PC-3 (cell line): ENCODE results near the gene NGF. TPM values are rescaled to one million over a fixed set of nuclear protein-coding genes. Genes with fewer than 3 reads are reported as not detected.
"Not testable (repeated sequence)": the region's sequence is repeated elsewhere in the genome, so short reads cannot be mapped to it uniquely, and the experiment has no call there.

ENCODE experiments used
- ATAC-seq: fragments of 200-7000 bp; cut with Tn5 transposase; 2 replicates; pipeline ENCODE4 v1.9.1; 2020; ENCODE audit warnings: mild to moderate bottlenecking, moderate library complexity
- BruUV-seq: library from RNA; stranded (reverse); fragments of 400-500 nt; replicated peaks from 2 replicates; lab custom pipeline; 2021; lab: Mats Ljungman, UMichigan
- CTCF ChIA-PET: fragments of 300-600 bp; sonication (Branson Sonifier 250); formaldehyde crosslinking; loops from one replicate; lab custom pipeline; 2022; ENCODE audit warnings: antibody characterized with exemption; lab: Charles Lee
- POLR2A ChIA-PET: fragments of 300-600 bp; sonication (Branson Sonifier 250); formaldehyde crosslinking; loops from one replicate; lab custom pipeline; 2022; ENCODE audit warnings: antibody characterized with exemption; ENCODE audit not compliant: unreplicated experiment; lab: Charles Lee
- DNase-seq: peaks from one replicate; pipeline ENCODE4 v3.0.0-alpha.2; 2015
- H2AFZ ChIP-seq: fragments of 300-600 bp; sonication (generic); 2 replicates; pipeline ENCODE4 v1.6.0; 2016; ENCODE audit warnings: antibody characterized with exemption, low read length
- H3F3A ChIP-seq: fragments of 300-600 bp; sonication (generic); one replicate; pipeline ENCODE4 v1.6.0; 2017; ENCODE audit warnings: antibody characterized with exemption, low read length, control low read depth, mild to moderate bottlenecking; ENCODE audit not compliant: unreplicated experiment
- H3K27ac ChIP-seq: fragments of 300-600 bp; sonication (generic); 2 replicates; pipeline ENCODE4 v1.5.1; 2016; ENCODE audit warnings: mild to moderate bottlenecking, low read length
- H3K27me3 ChIP-seq: fragments of 300-600 bp; sonication (generic); 2 replicates; pipeline ENCODE4 v1.6.1; 2016; ENCODE audit warnings: low read length, mixed read lengths
- H3K36me3 ChIP-seq: fragments of 300-600 bp; sonication (generic); 2 replicates; pipeline ENCODE4 v1.6.1; 2016; ENCODE audit warnings: low read depth, mixed run types, low read length, mixed read lengths
- H3K4me1 ChIP-seq: fragments of 300-600 bp; sonication (generic); 2 replicates; pipeline ENCODE4 v1.5.1; 2016; ENCODE audit warnings: low read length; ENCODE audit not compliant: insufficient read depth
- H3K4me2 ChIP-seq: fragments of 300-600 bp; sonication (generic); 2 replicates; pipeline ENCODE4 v1.6.0; 2016; ENCODE audit warnings: low read length
- H3K4me3 ChIP-seq: fragments of 300-600 bp; sonication (generic); 2 replicates; pipeline ENCODE4 v1.5.1; 2016; ENCODE audit warnings: mild to moderate bottlenecking, low read length, mixed read lengths
- H3K79me2 ChIP-seq: fragments of 300-600 bp; sonication (generic); 2 replicates; pipeline ENCODE4 v1.6.1; 2017; ENCODE audit warnings: low read length, mixed read lengths
- H3K9ac ChIP-seq: fragments of 300-600 bp; sonication (generic); 2 replicates; pipeline ENCODE4 v1.6.0; 2016; ENCODE audit warnings: mild to moderate bottlenecking, low read length
- H3K9me2 ChIP-seq: fragments of 300-600 bp; sonication (generic); replicated peaks from 2 replicates; pipeline ENCODE4 v1.6.1; 2016; ENCODE audit warnings: mixed run types, low read length, mixed read lengths
- H3K9me3 ChIP-seq: fragments of 300-600 bp; sonication (generic); 2 replicates; pipeline ENCODE4 v1.6.1; 2016; ENCODE audit warnings: low read length, mixed read lengths
- H4K20me1 ChIP-seq: fragments of 300-600 bp; sonication (generic); 2 replicates; pipeline ENCODE4 v1.6.1; 2016; ENCODE audit warnings: low read length, mixed read lengths
- CTCF ChIP-seq: fragments of 300-600 bp; sonication (generic); conservative IDR thresholded peaks from 2 replicates; pipeline ENCODE4 v1.5.1; 2017; ENCODE audit warnings: antibody characterized with exemption, low read depth, mild to moderate bottlenecking, low read length
- EZH2 ChIP-seq: fragments of 300-600 bp; sonication (generic); IDR thresholded peaks from one replicate; pipeline ENCODE4 v1.6.1; 2017; ENCODE audit warnings: antibody characterized with exemption, mild to moderate bottlenecking, low read length; ENCODE audit not compliant: unreplicated experiment
- EZH2phosphoT487 ChIP-seq: fragments of 300-600 bp; sonication (generic); IDR thresholded peaks from 2 replicates; pipeline ENCODE4 v1.6.1; 2018; ENCODE audit warnings: mild to moderate bottlenecking, antibody characterized with exemption, low read length, borderline replicate concordance
- intact Hi-C: fragments of 100-400 bp; cut with micrococcal nuclease; formaldehyde crosslinking; loops from 2 replicates; pipeline ENCODE4 v1.9.0; 2023
- total RNA-seq: library from RNA; depleted of rRNA; stranded (reverse); fragments of >200 nt; gene quantifications from 2 replicates; pipeline ENCODE4 v1.2.3, GENCODE V29; 2014

Gene NGF
- total RNA-seq, 1 experiment from 2014 or later, result 2.4 TPM

GRCh38 chr1:115364046-115364779, 26.2 kb upstream of the NGF start:
- DNase-seq (no peak), ATAC-seq (no peak)
- Histone ChIP-seq H2AFZ (no peak overlapping the region), H3K4me3 (no peak overlapping the region), H3K27ac (no peak overlapping the region), H3K27me3 (no peaks in the 10 kb centered on the region), H3K4me1 (no peaks in the 10 kb centered on the region), H3K9ac (no peak overlapping the region), H3K9me3 (no peaks in the 10 kb centered on the region), H3K36me3 (no peaks in the 10 kb centered on the region), H3K4me2 (no peak overlapping the region), H3K79me2 (no peaks in the 10 kb centered on the region), H3K9me2 (no peaks in the 10 kb centered on the region), H4K20me1 (no peaks in the 10 kb centered on the region), H3F3A (no peaks in the 10 kb centered on the region)
- intact Hi-C loops, result no loop called here
- TF ChIP-seq CTCF, result no peak
- TF ChIP-seq EZH2, result no peak
- TF ChIP-seq EZH2phosphoT487, result no peak
- BruUV-seq, result no TSS peak
- ChIA-PET POLR2A (no interaction called here), CTCF (no interaction called here)

GRCh38 chr1:115363171-115363570, 25.1 kb upstream of the NGF start:
- no TSS peak for BruUV-seq
- Histone ChIP-seq H4K20me1 (no peaks in the 10 kb centered on the region), H2AFZ (no peak overlapping the region), H3K9ac (no peak overlapping the region), H3K79me2 (no peaks in the 10 kb centered on the region), H3K9me2 (no peaks in the 10 kb centered on the region), H3F3A (no peaks in the 10 kb centered on the region), H3K4me3 (no peak overlapping the region), H3K27me3 (no peaks in the 10 kb centered on the region), H3K27ac (no peak overlapping the region), H3K4me2 (no peak overlapping the region), H3K36me3 (no peaks in the 10 kb centered on the region), H3K4me1 (no peaks in the 10 kb centered on the region), H3K9me3 (no peaks in the 10 kb centered on the region)
- POLR2A ChIA-PET, result no interaction called here
- CTCF ChIA-PET, result no interaction called here
- DNase-seq, result no peak
- no peak for ATAC-seq
- intact Hi-C loops, result no loop called here
- TF ChIP-seq CTCF, result no peak

- H3K79me2 ChIP-seq, H2AFZ ChIP-seq, H3K27ac ChIP-seq, H3F3A ChIP-seq, H3K4me1 ChIP-seq, BruUV-seq, H3K27me3 ChIP-seq, H4K20me1 ChIP-seq, H3K9me3 ChIP-seq, DNase-seq, H3K9me2 ChIP-seq, intact Hi-C loops, POLR2A ChIA-PET, H3K4me2 ChIP-seq, ATAC-seq, H3K36me3 ChIP-seq, H3K4me3 ChIP-seq, H3K9ac ChIP-seq, CTCF ChIA-PET: not testable (repeated sequence)
These were observed 22.6 kb upstream of the NGF start for GRCh38 chr1:115360505-115361129.

- ATAC-seq, DNase-seq, H3K79me2 ChIP-seq, H3F3A ChIP-seq, H3K9ac ChIP-seq, H3K27ac ChIP-seq, H3K27me3 ChIP-seq, BruUV-seq, CTCF ChIA-PET, H3K9me2 ChIP-seq, POLR2A ChIA-PET, H3K4me1 ChIP-seq, H3K9me3 ChIP-seq, H3K4me2 ChIP-seq, intact Hi-C loops, H2AFZ ChIP-seq, H3K36me3 ChIP-seq, H3K4me3 ChIP-seq, H4K20me1 ChIP-seq: not testable (repeated sequence)
These were observed 21.9 kb upstream of the NGF start for GRCh38 chr1:115359787-115360452.
